ENCODE results near the gene MDH2.
"Not testable (repeated sequence)": the region's sequence is repeated elsewhere in the genome, so short reads cannot be mapped to it uniquely, and the experiment has no call there.

Gene MDH2

GRCh38 chr7:76049295-76049694, 1.4 kb downstream of the MDH2 start:
- FAIRE-seq = no peak

- FAIRE-seq = no peak
Measured at GRCh38 chr7:76050545-76050944, 2.6 kb downstream of the MDH2 start.

GRCh38 chr7:76051840-76052239, 3.9 kb downstream of the MDH2 start:
- no peak for FAIRE-seq

- FAIRE-seq = not testable (repeated sequence)
Measured at GRCh38 chr7:76052681-76053080, 4.8 kb downstream of the MDH2 start.

GRCh38 chr7:76053461-76053860, 5.6 kb downstream of the MDH2 start:
- no peak for FAIRE-seq

GRCh38 chr7:76054123-76055120, 6.5 kb downstream of the MDH2 start:
- FAIRE-seq = no peak

- no peak for FAIRE-seq
Measured at GRCh38 chr7:76056241-76056640, 8.3 kb downstream of the MDH2 start.

GRCh38 chr7:76057103-76057812, 9.4 kb downstream of the MDH2 start:
- no peak for FAIRE-seq

GRCh38 chr7:76057813-76058145, 9.9 kb downstream of the MDH2 start:
- FAIRE-seq = no peak

GRCh38 chr7:76058745-76059144, 10.8 kb downstream of the MDH2 start:
- FAIRE-seq = not testable (repeated sequence)

GRCh38 chr7:76060842-76061241, 12.9 kb downstream of the MDH2 start:
- FAIRE-seq = no peak

GRCh38 chr7:76062254-76062653, 14.3 kb downstream of the MDH2 start:
- FAIRE-seq = no peak

GRCh38 chr7:76063114-76063513, 15.2 kb downstream of the MDH2 start:
- no peak for FAIRE-seq

- no peak for FAIRE-seq
Measured at GRCh38 chr7:76063525-76063924, 15.6 kb downstream of the MDH2 start.

GRCh38 chr7:76064208-76064970, 16.5 kb downstream of the MDH2 start:
- no peak for FAIRE-seq

- no peak for FAIRE-seq
Measured at GRCh38 chr7:76065016-76065612, 17.2 kb downstream of the MDH2 start.

- FAIRE-seq = no peak
Measured at GRCh38 chr7:76066716-76067503, 19.0 kb downstream of the MDH2 start.

- no peak for FAIRE-seq
Measured at GRCh38 chr7:76069238-76069638, 21.3 kb downstream of the MDH2 start.

GRCh38 chr7:76071316-76072242, 23.7 kb downstream of the MDH2 start:
- FAIRE-seq = no peak

- FAIRE-seq = no peak
Measured at GRCh38 chr7:76072243-76073148, 24.6 kb downstream of the MDH2 start.
